Measurements from ENCODE around the gene TRAF6. TPM values are rescaled to one million over a fixed set of nuclear protein-coding genes. Genes with fewer than 3 reads are reported as not detected.

Gene TRAF6
- total RNA-seq, 1 experiment from 2014 or later = 4.0 TPM

DNA sequence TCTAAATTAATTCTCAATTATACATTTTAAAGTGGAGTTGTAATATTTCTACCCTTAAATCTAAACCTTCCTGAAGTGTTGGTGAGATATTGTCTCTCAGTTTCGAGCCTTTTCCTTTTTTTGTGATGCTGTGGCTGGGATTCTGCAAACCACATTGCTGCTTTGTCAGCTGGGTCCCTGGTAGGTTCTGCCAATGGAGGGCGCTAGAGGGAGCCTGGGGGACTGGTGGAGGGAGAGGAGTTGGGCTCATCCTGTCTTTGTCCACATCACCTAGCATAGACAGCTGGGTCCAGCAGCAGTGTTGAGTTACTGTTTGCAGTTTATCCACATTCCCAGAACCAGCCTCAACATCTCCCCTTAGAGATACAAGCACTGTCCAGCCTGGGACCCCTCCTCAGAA, 41.0 kb downstream of the TRAF6 start:
- Histone ChIP-seq H3K36me3 (ENCODE audit: low read depth, low read length) (no peaks in the 10 kb centered on the region), H3K9me2 (replicated peaks; ENCODE audit: low read length) (no peaks in the 10 kb centered on the region), H3K9me3 (ENCODE audit: low read length) (no peaks in the 10 kb centered on the region), H3K4me2 (ENCODE audit: low read length) (no peak overlapping the region), H3K27me3 (ENCODE audit: low read length) (no peaks in the 10 kb centered on the region), H4K20me1 (ENCODE audit: low read length) (no peaks in the 10 kb centered on the region), H3K4me1 (ENCODE audit: insufficient read depth, low read length) (no peaks in the 10 kb centered on the region), H3F3A (ENCODE audit: low read length, unreplicated experiment) (no peaks in the 10 kb centered on the region), H3K9ac (ENCODE audit: low read length) (no peak overlapping the region), H2AFZ (ENCODE audit: low read length) (no peak overlapping the region), H3K27ac (ENCODE audit: low read length) (no peak overlapping the region), H3K4me3 (ENCODE audit: low read length) (no peak overlapping the region), H3K79me2 (ENCODE audit: low read length) (no peaks in the 10 kb centered on the region)
- ChIA-PET CTCF (no interaction called here), POLR2A (ENCODE audit: unreplicated experiment) (no interaction called here)
- TF ChIP-seq EZH2 (IDR thresholded peaks at IDR 0.05; ENCODE audit: low read length, unreplicated experiment) (no peak), EZH2phosphoT487 (IDR thresholded peaks at IDR 0.05; ENCODE audit: borderline replicate concordance, low read length) (no peak), CTCF (conservative IDR thresholded peaks at IDR 0.05; ENCODE audit: low read depth, low read length) (peak; percentile 47)
- DNase-seq = no peak
- no TSS peak for BruUV-seq (replicated peaks)
- no peak for ATAC-seq
- intact Hi-C loops (cut with micrococcal nuclease) = no loop called here

DNA sequence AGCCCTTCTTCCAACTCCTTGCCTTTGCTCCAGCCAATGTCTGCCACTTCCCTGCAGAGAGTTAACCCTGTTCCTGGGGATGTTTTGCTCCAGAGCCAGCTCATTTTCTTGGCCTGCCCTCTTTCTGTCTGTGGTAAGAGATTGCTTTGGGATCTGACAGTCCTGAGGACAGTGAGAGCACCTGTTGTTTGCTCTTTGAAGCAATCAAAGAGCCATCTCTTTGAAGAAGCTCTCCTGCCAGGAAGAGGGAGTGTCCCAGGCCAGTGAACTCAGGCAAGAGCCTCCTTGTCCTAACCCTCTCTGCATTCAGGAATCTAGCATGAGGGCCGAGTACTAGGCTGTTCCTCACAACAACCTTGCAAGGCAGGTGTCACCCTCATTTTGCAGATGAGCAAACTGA, 42.2 kb downstream of the TRAF6 start:
- Histone ChIP-seq H3K27me3 (ENCODE audit: low read length) (no peaks in the 10 kb centered on the region), H3K4me2 (ENCODE audit: low read length) (no peak overlapping the region), H3K27ac (ENCODE audit: low read length) (no peak overlapping the region), H2AFZ (ENCODE audit: low read length) (no peak overlapping the region), H3K79me2 (ENCODE audit: low read length) (no peaks in the 10 kb centered on the region), H4K20me1 (ENCODE audit: low read length) (no peaks in the 10 kb centered on the region), H3K4me3 (ENCODE audit: low read length) (no peak overlapping the region), H3K4me1 (ENCODE audit: insufficient read depth, low read length) (no peaks in the 10 kb centered on the region), H3K9ac (ENCODE audit: low read length) (no peak overlapping the region), H3K9me2 (replicated peaks; ENCODE audit: low read length) (no peaks in the 10 kb centered on the region), H3F3A (ENCODE audit: low read length, unreplicated experiment) (no peaks in the 10 kb centered on the region), H3K36me3 (ENCODE audit: low read depth, low read length) (no peaks in the 10 kb centered on the region), H3K9me3 (ENCODE audit: low read length) (no peaks in the 10 kb centered on the region)
- CTCF ChIA-PET = no interaction called here
- DNase-seq = no peak
- ATAC-seq = no peak
- intact Hi-C loops (cut with micrococcal nuclease) = no loop called here
- POLR2A ChIA-PET (ENCODE audit: unreplicated experiment) = no interaction called here
- no peak for TF ChIP-seq CTCF (conservative IDR thresholded peaks at IDR 0.05; ENCODE audit: low read depth, low read length)
- TF ChIP-seq EZH2 (IDR thresholded peaks at IDR 0.05; ENCODE audit: low read length, unreplicated experiment) = no peak
- TF ChIP-seq EZH2phosphoT487 (IDR thresholded peaks at IDR 0.05; ENCODE audit: borderline replicate concordance, low read length) = no peak
- BruUV-seq (replicated peaks) = no TSS peak

- no peak overlapping the region for H3K4me3 ChIP-seq (ENCODE audit: low read length)
- DNase-seq (no peak), ATAC-seq (no peak)
- no peak overlapping the region for H3K9ac ChIP-seq (ENCODE audit: low read length)
- intact Hi-C loops (cut with micrococcal nuclease) = no loop called here
- no peaks in the 10 kb centered on the region for H3K79me2 ChIP-seq (ENCODE audit: low read length)
- H3K4me1 ChIP-seq (ENCODE audit: insufficient read depth, low read length) = no peaks in the 10 kb centered on the region
- H3K27ac ChIP-seq (ENCODE audit: low read length) = no peak overlapping the region
- POLR2A ChIA-PET (ENCODE audit: unreplicated experiment) = no interaction called here
- H4K20me1 ChIP-seq (ENCODE audit: low read length) = no peaks in the 10 kb centered on the region
- no peaks in the 10 kb centered on the region for H3K9me3 ChIP-seq (ENCODE audit: low read length)
- no peaks in the 10 kb centered on the region for H3K27me3 ChIP-seq (ENCODE audit: low read length)
- H3F3A ChIP-seq (ENCODE audit: low read length, unreplicated experiment) = no peaks in the 10 kb centered on the region
- H3K9me2 ChIP-seq (replicated peaks; ENCODE audit: low read length) = no peaks in the 10 kb centered on the region
- H3K36me3 ChIP-seq (ENCODE audit: low read depth, low read length) = no peaks in the 10 kb centered on the region
- no TSS peak for BruUV-seq (replicated peaks)
- CTCF ChIA-PET = no interaction called here
- no peak overlapping the region for H3K4me2 ChIP-seq (ENCODE audit: low read length)
- H2AFZ ChIP-seq (ENCODE audit: low read length) = no peak overlapping the region
- no peak for TF ChIP-seq EZH2 (IDR thresholded peaks at IDR 0.05; ENCODE audit: low read length, unreplicated experiment)
- TF ChIP-seq EZH2phosphoT487 (IDR thresholded peaks at IDR 0.05; ENCODE audit: borderline replicate concordance, low read length) = no peak
- TF ChIP-seq CTCF (conservative IDR thresholded peaks at IDR 0.05; ENCODE audit: low read depth, low read length) = no peak
Measured at GRCh38 chr11:36467012-36467411, 43.1 kb downstream of the TRAF6 start.

Measured in PC-3 (cell line).